Spleen (tissue), 11 donors: ENCODE data around the gene GAS6. TPM values are rescaled to one million over a fixed set of nuclear protein-coding genes. Genes with fewer than 3 reads are reported as not detected.

Experiments
- DNase-seq: peaks from one replicate; pipeline ENCODE4 v3.0.0-alpha.2; 2020
- H3K27ac ChIP-seq, 8 donors: fragments of 200-600 bp; sonication (generic) in 7 of 8; 1 replicate in 4 of 8; 2 replicates in 4 of 8; pipeline versions ENCODE4 v1.5.0 to v1.8.0; 2016 to 2021; ENCODE audit warnings: inconsistent platforms in 4 of 8, mild to moderate bottlenecking in 4 of 8, moderate library complexity in 1 of 8
- H3K27me3 ChIP-seq, 7 donors: fragments of 200-600 bp; sonication (generic) in 6 of 7; replicated peaks in 1 of 7; 1 replicate in 4 of 7; 2 replicates in 3 of 7; pipeline versions ENCODE4 v1.5.0 to v1.8.0; 2016 to 2021; ENCODE audit warnings: inconsistent platforms in 3 of 7, mild to moderate bottlenecking in 1 of 7
- H3K36me3 ChIP-seq, 6 donors: fragments of 200-600 bp; sonication (generic) in 5 of 6; 1 replicate in 4 of 6; 2 replicates in 2 of 6; pipeline versions ENCODE4 v1.5.0 to v1.8.0; 2016 to 2021; ENCODE audit warnings: inconsistent platforms in 2 of 6
- H3K4me1 ChIP-seq, 6 donors: fragments of 200-600 bp; sonication (generic) in 5 of 6; 1 replicate in 3 of 6; 2 replicates in 3 of 6; pipeline versions ENCODE4 v1.5.0 to v1.8.0; 2016 to 2021; ENCODE audit warnings: inconsistent platforms in 3 of 6
- H3K4me3 ChIP-seq, 8 donors: fragments of 200-600 bp; sonication (generic) in 7 of 8; 1 replicate in 4 of 8; 2 replicates in 4 of 8; pipeline versions ENCODE4 v1.5.0 to v1.8.0; 2016 to 2021; ENCODE audit warnings: inconsistent platforms in 4 of 8, mild to moderate bottlenecking in 4 of 8, moderate library complexity in 2 of 8
- H3K9me3 ChIP-seq, 8 donors: fragments of 200-600 bp; sonication (generic) in 7 of 8; 1 replicate in 4 of 8; 2 replicates in 4 of 8; pipeline versions ENCODE4 v1.5.0 to v1.8.0; 2016 to 2021; ENCODE audit warnings: inconsistent platforms in 4 of 8
- POLR2A ChIP-seq, 3 donors: fragments of 450-650 bp; IDR thresholded peaks; one replicate each; pipeline ENCODE4 v1.5.1; 2017; ENCODE audit warnings: antibody characterized with exemption in 3 of 3, mild to moderate bottlenecking in 1 of 3
- POLR2AphosphoS5 ChIP-seq, 3 donors: sonication (generic); formaldehyde crosslinking; IDR thresholded peaks; one replicate each; pipeline ENCODE4 v1.5.1; 2017; ENCODE audit warnings: antibody characterized with exemption in 3 of 3
- WGBS, 5 donors: extraction: QIAGEN DNeasy Blood & Tissue Kit in 3 of 5; methylation state at CpG; one replicate each; pipeline versions ENCODE4 v1.1.5 to v1.1.7; 2013 to 2018; 5-methylcytosine and 5-hydroxymethylcytosine counted together
- intact Hi-C: fragments of 100-400 bp; cut with DNase I; formaldehyde crosslinking; loops from one replicate; pipeline ENCODE4 v1.15.0; 2023; ENCODE audit warnings: low total_unique reads
- polyA plus RNA-seq, 3 donors: library from polyadenylated mRNA; stranded (reverse); fragments of 200-250 nt; gene quantifications; one replicate each; pipeline ENCODE4 v1.2.1, GENCODE V29; 2013
- total RNA-seq, 7 donors: library from RNA; depleted of rRNA in 3 of 7; stranded (reverse); fragments of >200 nt in 3 of 7; fragmentation: NEBNext Ultra II Directional in 4 of 7; extraction: Animal tissue kit (Norgen Biotek cat#: 25700) in 4 of 7; gene quantifications; one replicate each; pipeline versions ENCODE4 v1.1.0 to v1.2.1, GENCODE V29; 2016 to 2021
- TF ChIP-seq, protein P1 (sequence below), 11 experiments: fragments of 200-600 bp in 7 of 11; fragments of 450-650 bp in 4 of 11; sonication (generic) in 4 of 11; IDR thresholded peaks in 8 of 11; conservative IDR thresholded peaks in 3 of 11; 1 replicate in 7 of 11; 2 replicates in 4 of 11; pipeline versions ENCODE4 v1.4.0 to v1.8.0; 2016 to 2021; ENCODE audit warnings: antibody characterized with exemption in 11 of 11, inconsistent platforms in 4 of 11, mild to moderate bottlenecking in 1 of 11
- donor health status: healthy with polysubstance abuse.
- donor health status: DM: no; HTN: no; CAD: no; lungs with moderate emphysema.
- donor health status: DM: no; HTN: no; CAD: no.
- donor health status: Bipolar disorder and iron deficiency.
- donor health status: healthy.
- donor health status: DM: no; HTN: no; CAD: no.
- donor health status: DM: yes; HTN: yes; CAD: no.

Gene GAS6
- total and polyA plus RNA-seq, 10 donors: 16.7 to 54.5 (median 35.0) TPM

DNA sequence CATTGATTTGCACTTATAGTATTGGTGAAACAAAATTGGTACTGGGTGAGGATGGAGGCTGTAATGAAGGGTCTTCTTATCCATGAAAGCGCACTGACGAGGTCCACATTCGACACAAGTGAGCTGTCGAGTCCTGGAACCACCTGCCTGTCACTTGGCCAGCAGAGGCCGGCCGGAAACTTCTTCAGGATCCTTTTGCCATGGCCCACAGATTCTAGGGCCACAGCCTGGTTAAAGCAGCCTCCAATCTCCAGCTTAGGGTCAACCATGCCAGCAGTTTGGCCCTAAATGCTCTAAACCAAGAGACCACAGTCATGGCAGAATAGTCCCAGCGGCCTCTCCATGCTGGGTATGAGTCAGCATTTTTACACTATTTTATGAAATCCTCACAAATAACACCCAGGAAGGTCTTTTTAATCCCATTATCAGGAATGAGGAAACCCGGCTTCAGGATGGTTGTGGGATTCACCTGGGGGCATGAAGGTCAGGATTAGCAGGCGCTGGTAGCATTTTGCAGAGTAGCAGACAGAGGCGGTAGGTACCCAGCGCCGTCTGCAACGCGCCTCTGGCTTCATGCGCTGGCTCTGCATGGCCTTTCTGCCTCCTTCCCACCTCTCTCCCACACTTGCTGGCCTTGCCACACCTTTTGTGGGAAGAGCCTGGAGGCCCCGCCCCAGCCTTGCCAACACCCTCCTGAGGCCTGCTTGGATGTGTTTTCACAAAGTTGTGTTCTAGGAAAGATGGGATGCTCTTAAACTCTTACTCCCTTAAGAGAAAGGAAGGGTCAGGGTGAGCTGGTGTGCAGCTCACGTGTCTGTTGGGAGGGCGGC lies 15.2 kb downstream of the GAS6 start:
- H3K36me3 ChIP-seq: peaks cover 0 to 7% (median 0%) of the 10 kb centered on the region in 6 donors
- no peak overlapping the region for H3K4me3 ChIP-seq
- peaks cover 0 to 53% (median 0%) of the 10 kb centered on the region in 7 donors for H3K27me3 ChIP-seq
- TF ChIP-seq POLR2A (IDR thresholded peaks at IDR 0.05): no peak
- TF ChIP-seq, protein P1, sequence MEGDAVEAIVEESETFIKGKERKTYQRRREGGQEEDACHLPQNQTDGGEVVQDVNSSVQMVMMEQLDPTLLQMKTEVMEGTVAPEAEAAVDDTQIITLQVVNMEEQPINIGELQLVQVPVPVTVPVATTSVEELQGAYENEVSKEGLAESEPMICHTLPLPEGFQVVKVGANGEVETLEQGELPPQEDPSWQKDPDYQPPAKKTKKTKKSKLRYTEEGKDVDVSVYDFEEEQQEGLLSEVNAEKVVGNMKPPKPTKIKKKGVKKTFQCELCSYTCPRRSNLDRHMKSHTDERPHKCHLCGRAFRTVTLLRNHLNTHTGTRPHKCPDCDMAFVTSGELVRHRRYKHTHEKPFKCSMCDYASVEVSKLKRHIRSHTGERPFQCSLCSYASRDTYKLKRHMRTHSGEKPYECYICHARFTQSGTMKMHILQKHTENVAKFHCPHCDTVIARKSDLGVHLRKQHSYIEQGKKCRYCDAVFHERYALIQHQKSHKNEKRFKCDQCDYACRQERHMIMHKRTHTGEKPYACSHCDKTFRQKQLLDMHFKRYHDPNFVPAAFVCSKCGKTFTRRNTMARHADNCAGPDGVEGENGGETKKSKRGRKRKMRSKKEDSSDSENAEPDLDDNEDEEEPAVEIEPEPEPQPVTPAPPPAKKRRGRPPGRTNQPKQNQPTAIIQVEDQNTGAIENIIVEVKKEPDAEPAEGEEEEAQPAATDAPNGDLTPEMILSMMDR (IDR thresholded peaks at IDR 0.05 in 8 of 11, conservative IDR thresholded peaks at IDR 0.05 in 3 of 11): no peak
- TF ChIP-seq POLR2AphosphoS5 (IDR thresholded peaks at IDR 0.05): peak in 1 of 3 donors; percentile 11
- no peaks in the 10 kb centered on the region for H3K9me3 ChIP-seq
- no peak overlapping the region for H3K27ac ChIP-seq
- DNase-seq: no peak
- WGBS, 5 donors: 88 to 95% (median 90%) methylated on average over 18 of the region's 18 CpGs
- peaks cover 6 to 41% (median 25%) of the 10 kb centered on the region in 6 donors for H3K4me1 ChIP-seq
- intact Hi-C loops: no loop called here

DNA sequence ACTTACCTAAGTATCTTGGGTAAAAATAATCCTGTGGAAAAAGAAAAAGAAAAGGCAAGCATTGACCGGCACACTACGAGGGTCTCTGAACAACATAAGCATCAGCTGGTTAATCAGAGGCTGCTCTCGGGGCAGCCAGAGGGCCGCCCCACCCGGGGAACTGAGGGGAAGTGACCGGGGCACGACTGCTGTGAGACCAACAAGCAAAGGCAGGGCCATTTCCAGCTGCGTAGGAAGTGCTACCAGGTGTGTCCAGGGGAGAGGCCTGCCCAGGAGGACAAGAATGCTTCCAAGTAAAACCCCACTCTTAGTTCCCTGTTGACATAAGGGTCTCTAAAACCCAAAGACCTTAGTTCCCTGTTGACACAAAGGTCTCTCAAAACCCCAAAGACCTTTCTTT lies 15.9 kb downstream of the GAS6 start:
- no peak overlapping the region for H3K27ac ChIP-seq
- no peak for DNase-seq
- peaks cover 0 to 7% (median 0%) of the 10 kb centered on the region in 6 donors for H3K36me3 ChIP-seq
- no peaks in the 10 kb centered on the region for H3K9me3 ChIP-seq
- 69 to 78% (median 76%) methylated on average over 8 of the region's 8 CpGs for WGBS, 5 donors
- no peak for TF ChIP-seq POLR2A (IDR thresholded peaks at IDR 0.05)
- H3K4me3 ChIP-seq: no peak overlapping the region
- peaks cover 6 to 39% (median 23%) of the 10 kb centered on the region in 6 donors for H3K4me1 ChIP-seq
- H3K27me3 ChIP-seq: peaks cover 0 to 57% (median 0%) of the 10 kb centered on the region in 7 donors
- intact Hi-C loops: no loop called here

DNA sequence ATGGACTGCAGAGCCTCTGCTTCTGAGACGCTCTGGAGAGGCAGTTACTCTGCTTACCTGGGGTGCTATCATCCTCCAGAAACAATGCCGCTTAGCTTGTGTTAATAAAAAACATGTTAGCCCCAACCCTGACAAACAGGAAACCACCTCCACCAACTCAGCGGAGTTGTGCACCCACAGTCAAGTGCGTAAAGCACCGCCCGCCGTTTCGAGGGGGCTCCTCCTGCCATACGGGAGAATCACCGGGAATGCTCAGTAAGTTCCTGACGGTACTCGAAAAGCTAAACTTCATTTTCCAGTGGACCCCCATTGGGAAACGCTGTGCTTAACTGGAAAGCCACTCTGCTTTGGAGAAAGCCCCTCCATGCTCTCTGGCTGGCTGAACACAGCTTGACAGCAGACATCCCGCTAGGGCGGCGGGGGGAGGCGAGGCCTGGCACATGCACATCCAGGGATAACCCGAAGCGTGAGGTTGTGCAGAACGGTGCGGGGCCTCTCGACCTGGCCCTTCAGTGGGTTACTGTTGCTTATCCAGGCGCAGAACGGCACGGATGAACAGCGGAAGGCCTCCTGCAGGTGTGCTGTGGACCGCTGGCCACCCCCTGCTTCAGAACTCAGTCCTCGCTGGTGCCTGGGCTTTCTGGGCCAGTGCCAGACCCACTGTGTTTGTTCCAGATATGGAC lies 17.1 kb downstream of the GAS6 start:
- Histone ChIP-seq H3K4me1 (peaks cover 6 to 34% (median 23%) of the 10 kb centered on the region in 6 donors), H3K4me3 (no peak overlapping the region), H3K9me3 (no peaks in the 10 kb centered on the region), H3K27me3 (peaks cover 0 to 47% (median 0%) of the 10 kb centered on the region in 7 donors), H3K27ac (no peak overlapping the region), H3K36me3 (peaks cover 0 to 7% (median 0%) of the 10 kb centered on the region in 6 donors)
- intact Hi-C loops: no loop called here
- peak; percentile 76 for DNase-seq
- 70 to 83% (median 81%) methylated on average over 25 to 28 of the region's 28 CpGs for WGBS, 5 donors
- TF ChIP-seq, protein P1 (IDR thresholded peaks at IDR 0.05 in 8 of 11, conservative IDR thresholded peaks at IDR 0.05 in 3 of 11): no peak
- peak in 2 of 3 donors; percentile 23 to 31 for TF ChIP-seq POLR2AphosphoS5 (IDR thresholded peaks at IDR 0.05)
- TF ChIP-seq POLR2A (IDR thresholded peaks at IDR 0.05): no peak

DNA sequence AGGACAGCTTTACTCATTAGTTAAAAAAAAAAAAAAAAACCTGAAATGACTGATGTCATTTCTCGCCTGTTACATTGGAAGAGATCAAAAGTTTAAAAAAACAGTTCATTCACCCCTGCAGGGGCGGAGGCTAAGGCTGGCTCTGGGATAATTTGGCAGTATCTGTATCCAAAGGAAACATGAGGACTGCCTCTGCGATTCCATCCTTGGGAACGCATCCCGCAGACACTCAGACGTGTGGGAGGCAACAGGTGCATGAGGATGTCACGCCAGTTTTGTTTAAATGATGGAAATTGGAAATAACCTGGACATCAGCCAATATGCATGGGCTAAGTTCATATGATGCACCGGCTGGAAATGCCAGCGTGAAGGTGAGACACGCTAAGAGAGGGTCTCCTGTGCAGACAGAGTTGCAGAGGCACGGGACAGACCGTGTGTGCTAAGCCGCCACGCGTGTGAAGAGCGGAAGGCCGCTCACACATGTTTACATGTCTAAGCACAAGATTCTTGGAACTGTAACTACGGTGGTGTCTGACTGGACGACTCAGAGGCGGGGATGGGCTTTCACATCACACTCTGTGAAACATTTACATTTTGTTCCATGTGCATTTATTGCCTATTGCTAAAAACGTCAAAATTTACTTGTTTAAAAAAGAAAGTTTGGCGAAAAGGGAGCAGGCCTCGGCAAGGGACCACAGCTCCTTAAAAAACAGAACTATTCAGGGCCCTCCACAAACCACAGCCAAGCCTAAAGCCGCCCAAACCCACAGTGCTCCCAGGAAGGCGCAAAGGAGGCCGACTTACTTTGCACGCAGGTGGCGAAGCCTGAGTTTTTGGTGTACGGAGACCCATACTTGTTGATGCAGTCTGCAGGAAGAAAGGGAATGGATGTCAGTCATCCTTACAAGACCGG lies 17.9 kb downstream of the GAS6 start:
- Histone ChIP-seq H3K4me3 (peak overlapping the region in 1 of 8 donors; percentile 2), H3K27ac (no peak overlapping the region), H3K36me3 (peaks cover 0 to 7% (median 0%) of the 10 kb centered on the region in 6 donors), H3K27me3 (peaks cover 0 to 46% (median 0%) of the 10 kb centered on the region in 7 donors), H3K9me3 (no peaks in the 10 kb centered on the region), H3K4me1 (peaks cover 6 to 37% (median 24%) of the 10 kb centered on the region in 6 donors)
- peak; percentile 73 for DNase-seq
- 86 to 89% (median 87%) methylated on average over 30 of the region's 30 CpGs for WGBS, 5 donors
- TF ChIP-seq POLR2AphosphoS5 (IDR thresholded peaks at IDR 0.05): no peak
- TF ChIP-seq, protein P1 (IDR thresholded peaks at IDR 0.05 in 8 of 11, conservative IDR thresholded peaks at IDR 0.05 in 3 of 11): no peak
- TF ChIP-seq POLR2A (IDR thresholded peaks at IDR 0.05): no peak
- intact Hi-C loops: no loop called here
